Vagina (tissue), 2 donors: ENCODE measurements around the gene AIFM3.

Experiments
- CTCF ChIP-seq, 3 experiments: fragments of 450-650 bp in 2 of 3; fragments of 200-600 bp in 1 of 3; sonication (generic) in 1 of 3; IDR thresholded peaks; one replicate each; pipeline ENCODE4 v1.5.1; 2017 to 2019; ENCODE audit warnings: antibody characterized with exemption in 3 of 3, mild to moderate bottlenecking in 2 of 3, moderate library complexity in 2 of 3
- POLR2A ChIP-seq, 2 donors: fragments of 450-650 bp; IDR thresholded peaks; one replicate each; pipeline ENCODE4 v1.6.1; 2017; ENCODE audit warnings: antibody characterized with exemption in 2 of 2, mild to moderate bottlenecking in 2 of 2, moderate library complexity in 2 of 2
- POLR2AphosphoS5 ChIP-seq, 2 donors: sonication (generic); formaldehyde crosslinking; IDR thresholded peaks; one replicate each; pipeline ENCODE4 v1.9.0; 2017; ENCODE audit warnings: antibody characterized with exemption in 2 of 2, mild to moderate bottlenecking in 2 of 2, low read depth in 1 of 2; ENCODE audit not compliant: insufficient read depth in 1 of 2

GRCh38 chr22:20992456-20993303 lies 25.6 kb downstream of the AIFM3 start:
- no peak for TF ChIP-seq POLR2A (IDR thresholded peaks at IDR 0.05)
- no peak for TF ChIP-seq CTCF (IDR thresholded peaks at IDR 0.05)
- no peak for TF ChIP-seq POLR2AphosphoS5 (IDR thresholded peaks at IDR 0.05; ENCODE audit: insufficient read depth in 1 of 2, low read depth in 1 of 2)
